SJCRH30 (cell line): ENCODE results near the gene DHX58. TPM values are rescaled to one million over a fixed set of nuclear protein-coding genes. Genes with fewer than 3 reads are reported as not detected.

ENCODE experiments used
- total RNA-seq: library from RNA; depleted of rRNA; stranded (reverse); fragments of >200 nt; shearing (Covaris generic); gene quantifications from 2 replicates; pipeline ENCODE4 v1.2.3, GENCODE V29; 2014; rRNA removed

DHX58 gene
- total RNA-seq, 1 experiment from 2014 or later: 0.12 TPM

Other genes starting within 250 kb of the DHX58 start
- gene KLHL11, start 247.3 kb downstream of the DHX58 start, total RNA-seq: 22.4 and 23.8 TPM in 2 replicates
- 137 and 141 TPM in 2 replicates for gene ACLY, start 193.8 kb downstream of the DHX58 start, total RNA-seq
- gene ODAD4, start 182.1 kb downstream of the DHX58 start, total RNA-seq: 0.15 and 0.24 TPM in 2 replicates
- gene CNP, start 145.9 kb downstream of the DHX58 start, total RNA-seq: 101 and 105 TPM in 2 replicates
- gene DNAJC7, start 95.3 kb downstream of the DHX58 start, total RNA-seq: 103 and 104 TPM in 2 replicates
- gene NKIRAS2, start 92.6 kb downstream of the DHX58 start, total RNA-seq: 80.3 and 81.6 TPM in 2 replicates
- gene C17orf113, start 62.1 kb downstream of the DHX58 start, total RNA-seq: 0.18 and 0.49 TPM in 2 replicates
- 1.3 and 1.5 TPM in 2 replicates for gene ZNF385C, start 14.2 kb downstream of the DHX58 start, total RNA-seq
- gene KAT2A, start 8.7 kb upstream of the DHX58 start, total RNA-seq: 23.5 and 27.2 TPM in 2 replicates
- 0.28 and 0.32 TPM in 2 replicates for gene HSPB9, start 10.1 kb upstream of the DHX58 start, total RNA-seq
- 90.2 and 91.1 TPM in 2 replicates for gene RAB5C, start 42.3 kb upstream of the DHX58 start, total RNA-seq
- gene KCNH4, start 68.4 kb upstream of the DHX58 start, total RNA-seq: 0.04 TPM in 1 of 2 replicates, not detected in the other
- 1.0 TPM in 1 of 2 replicates, not detected in the other for gene HCRT, start 72.7 kb upstream of the DHX58 start, total RNA-seq
- 6.7 and 9.9 TPM in 2 replicates for gene GHDC, start 81.8 kb upstream of the DHX58 start, total RNA-seq
- 25.7 and 31.1 TPM in 2 replicates for gene STAT5B, start 163.7 kb upstream of the DHX58 start, total RNA-seq
- gene STAT5A, start 175.8 kb upstream of the DHX58 start, total RNA-seq: 5.0 and 5.9 TPM in 2 replicates